Right ventricle myocardium superior (tissue), 1 donor: ENCODE measurements around the gene ZXDC. TPM values are rescaled to one million over a fixed set of nuclear protein-coding genes. Genes with fewer than 3 reads are reported as not detected.

ENCODE experiments used
- ATAC-seq: fragments of 200-7000 bp; cut with Tn5 transposase; one replicate; pipeline ENCODE4 v1.9.1; 2020; ENCODE audit warnings: mild to moderate bottlenecking; ENCODE audit not compliant: poor library complexity
- DNase-seq: peaks from one replicate; pipeline ENCODE4 v3.0.0-alpha.2; 2020
- intact Hi-C: fragments of 100-400 bp; cut with DNase I; formaldehyde crosslinking; loops from one replicate; pipeline ENCODE4 v1.11.2; 2022
- long read RNA-seq: library from polyadenylated mRNA; unstranded; transcript quantifications from one replicate; pipeline ENCODE4 v2.0.0, GENCODE V29; 2021
- total RNA-seq: library from RNA; stranded (reverse); fragmentation: NEBNext Ultra II Directional; extraction: Animal tissue kit (Norgen Biotek cat#: 25700); gene quantifications from one replicate; pipeline ENCODE4 v1.2.1, GENCODE V29; 2021
- donor health status: DM: no; HTN: yes; CAD: no; lungs with severe emphysema.

ZXDC gene
- 16.1 TPM for total RNA-seq
- long read RNA-seq, full-length matches to known transcripts: 28 of 40 reads
- long read RNA-seq, partial matches to known transcripts: 3 of 40 reads
- long read RNA-seq, other reads (novel, unspliced or antisense): 9 of 40 reads

- ATAC-seq (peak; percentile 94), DNase-seq (peak; percentile 98)
- intact Hi-C loops: no loop called here
These were observed at the start of gene ZXDC for GRCh38 chr3:126475413-126476114. Gene ZXDC (minus strand): TSS chr3:126475891. CDS start chr3:126475865, 26 bp downstream.

- intact Hi-C loops: loop anchor here (10.0 kb wide), 1 partner anchor 1020 kb away; no protein-coding TSS in a partner anchor
- DNase-seq: peak; percentile 24
- ATAC-seq: no peak
These were observed 49.6 kb upstream of the ZXDC start for GRCh38 chr3:126525091-126525852.

GRCh38 chr3:126524429-126524988, 48.8 kb upstream of the ZXDC start:
- ATAC-seq: peak; percentile 9
- peak; percentile 59 for DNase-seq
- intact Hi-C loops: loop anchor here (10.0 kb wide), 1 partner anchor 1020 kb away; no protein-coding TSS in a partner anchor

GRCh38 chr3:126523745-126524428, 48.2 kb upstream of the ZXDC start, which contains the start of gene CHST13:
Gene CHST13 (plus strand): TSS chr3:126524155. CDS start chr3:126524333, 178 bp downstream.
- DNase-seq: peak; percentile 76
- ATAC-seq: peak; percentile 84
- intact Hi-C loops: loop anchor here (10.0 kb wide), 1 partner anchor 1021 kb away; no protein-coding TSS in a partner anchor

- intact Hi-C loops: loop anchor here (10.0 kb wide), 1 partner anchor 1022 kb away; no protein-coding TSS in a partner anchor
- ATAC-seq (peak; percentile 49), DNase-seq (peak; percentile 68)
These were observed 46.7 kb upstream of the ZXDC start for GRCh38 chr3:126522363-126522788.

GRCh38 chr3:126521122-126521891, 45.6 kb upstream of the ZXDC start:
- ATAC-seq (no peak), DNase-seq (peak; percentile 42)
- intact Hi-C loops: loop anchor here (10.0 kb wide), 1 partner anchor 1023 kb away; no protein-coding TSS in a partner anchor

- DNase-seq: peak; percentile 25
- ATAC-seq: no peak
- intact Hi-C loops: loop anchor here (10.0 kb wide), 1 partner anchor 1025 kb away; no protein-coding TSS in a partner anchor
These were observed 44.1 kb upstream of the ZXDC start for GRCh38 chr3:126519506-126520455.

GRCh38 chr3:126518779-126519177, 43.1 kb upstream of the ZXDC start:
- no peak for ATAC-seq
- no peak for DNase-seq
- intact Hi-C loops: no loop called here

GRCh38 chr3:126517986-126518778, 42.5 kb upstream of the ZXDC start:
- ATAC-seq: no peak
- intact Hi-C loops: no loop called here
- peak; percentile 34 for DNase-seq

GRCh38 chr3:126517291-126517951, 41.7 kb upstream of the ZXDC start, which contains the start of gene UROC1:
Gene UROC1 (minus strand): TSS chr3:126517773. CDS start chr3:126517719, 54 bp downstream.
- intact Hi-C loops: no loop called here
- DNase-seq: peak; percentile 36
- no peak for ATAC-seq

- intact Hi-C loops: no loop called here
- no peak for ATAC-seq
- DNase-seq: peak; percentile 27
These were observed 41.2 kb upstream of the ZXDC start for GRCh38 chr3:126516936-126517290.

- intact Hi-C loops: no loop called here
- DNase-seq: peak; percentile 12
- no peak for ATAC-seq
These were observed 40.7 kb upstream of the ZXDC start for GRCh38 chr3:126516152-126516935.

- DNase-seq: peak; percentile 14
- intact Hi-C loops: no loop called here
- ATAC-seq: no peak
These were observed 39.5 kb upstream of the ZXDC start for GRCh38 chr3:126515066-126515706.

GRCh38 chr3:126514161-126514560, 38.5 kb upstream of the ZXDC start:
- intact Hi-C loops: no loop called here
- ATAC-seq (no peak), DNase-seq (no peak)
